Measurements from ENCODE around the gene S1PR2. TPM values are rescaled to one million over a fixed set of nuclear protein-coding genes. Genes with fewer than 3 reads are reported as not detected.

S1PR2 gene
- total and polyA plus RNA-seq, 9 donors: 3.6 to 25.9 (median 7.0) TPM

- Histone ChIP-seq H3K36me3 (no peaks in the 10 kb centered on the region), H3K4me3 (no peak overlapping the region), H3K9me3 (no peaks in the 10 kb centered on the region), H3K4me1 (ENCODE audit: insufficient read depth) (no peaks in the 10 kb centered on the region), H3K27me3 (no peaks in the 10 kb centered on the region), H3K27ac (no peak overlapping the region)
- DNase-seq: no peak
- no peak for TF ChIP-seq EP300 (IDR thresholded peaks at IDR 0.05)
- no peak for TF ChIP-seq POLR2A (IDR thresholded peaks at IDR 0.05)
- TF ChIP-seq CTCF (IDR thresholded peaks at IDR 0.05): no peak
- WGBS, 3 donors: 76 to 84% (median 78%) methylated on average over 9 of the region's 9 CpGs
- intact Hi-C loops (cut with DNase I): no loop called here
Measured at GRCh38 chr19:10173527-10173926, 57.6 kb downstream of the S1PR2 start.

Small RNA genes within 50 kb of the gene (microRNA-seq; reads per million reads assigned to microRNA genes)
- gene MIR4322: 0 reads per million in 3 donors

Small RNA genes within 50 kb of the gene (small RNA-seq; reads per million reads assigned to genes)
- not detected for gene MIR4322

Other genes starting within 250 kb of the S1PR2 start
- gene COL5A3, start 220.8 kb downstream of the S1PR2 start, total RNA-seq: 1 to 10 TPM; 1.7 to 9.0 (median 4.4) TPM
- gene COL5A3, start 220.8 kb downstream of the S1PR2 start, polyA plus RNA-seq: 1 to 10 TPM; 1.5 to 6.7 TPM
- not detected for gene RDH8, start 217.8 kb downstream of the S1PR2 start, total RNA-seq
- not detected for gene RDH8, start 217.8 kb downstream of the S1PR2 start, polyA plus RNA-seq
- gene SHFL, start 145.0 kb downstream of the S1PR2 start, total RNA-seq: 10 to 100 TPM; 34.0 to 49.5 (median 40.2) TPM
- gene SHFL, start 145.0 kb downstream of the S1PR2 start, polyA plus RNA-seq: 10 to 100 TPM; 39.0 to 42.1 TPM
- gene ANGPTL6, start 128.7 kb downstream of the S1PR2 start, total RNA-seq: under 1 TPM in 6 of 7 donors, not detected in 1; 0.15 to 0.80 (median 0.38) TPM
- gene ANGPTL6, start 128.7 kb downstream of the S1PR2 start, polyA plus RNA-seq: 1 to 10 TPM in 1 of 2 donors, under 1 TPM in 1; 0.10 to 1.4 TPM
- 10 to 100 TPM; 21.0 to 58.3 (median 44.4) TPM for gene PPAN, start 125.0 kb downstream of the S1PR2 start, total RNA-seq
- gene PPAN, start 125.0 kb downstream of the S1PR2 start, polyA plus RNA-seq: 10 to 100 TPM in 1 of 2 donors, 1 to 10 TPM in 1; 6.2 to 33.3 TPM
- 10 to 100 TPM in 5 of 7 donors, 1 to 10 TPM in 2; 5.5 to 18.5 (median 14.4) TPM for gene P2RY11, start 119.6 kb downstream of the S1PR2 start, total RNA-seq
- gene P2RY11, start 119.6 kb downstream of the S1PR2 start, polyA plus RNA-seq: 1 to 10 TPM; 2.1 to 8.7 TPM
- 100 to 1,000 TPM; 284 to 375 (median 298) TPM for gene EIF3G, start 111.4 kb downstream of the S1PR2 start, total RNA-seq
- gene EIF3G, start 111.4 kb downstream of the S1PR2 start, polyA plus RNA-seq: 100 to 1,000 TPM; 293 to 311 TPM
- 10 to 100 TPM; 28.1 to 74.2 (median 41.8) TPM for gene DNMT1, start 36.4 kb downstream of the S1PR2 start, total RNA-seq
- 10 to 100 TPM; 19.8 to 60.2 TPM for gene DNMT1, start 36.4 kb downstream of the S1PR2 start, polyA plus RNA-seq
- 10 to 100 TPM; 42.2 to 73.3 (median 58.9) TPM for gene MRPL4, start 20.9 kb upstream of the S1PR2 start, total RNA-seq
- gene MRPL4, start 20.9 kb upstream of the S1PR2 start, polyA plus RNA-seq: 10 to 100 TPM in 1 of 2 donors, 1 to 10 TPM in 1; 4.7 to 60.6 TPM
- 100 to 1,000 TPM in 1 of 7 donors, 10 to 100 TPM in 6; 12.1 to 116 (median 18.7) TPM for gene ICAM1, start 39.8 kb upstream of the S1PR2 start, total RNA-seq
- gene ICAM1, start 39.8 kb upstream of the S1PR2 start, polyA plus RNA-seq: 10 to 100 TPM; 12.3 to 20.6 TPM
- 1 to 10 TPM in 2 of 7 donors, under 1 TPM in 5; 0.26 to 3.3 (median 0.60) TPM for gene ICAM4, start 55.6 kb upstream of the S1PR2 start, total RNA-seq
- under 1 TPM; 0.17 to 0.29 TPM for gene ICAM4, start 55.6 kb upstream of the S1PR2 start, polyA plus RNA-seq
- 10 to 100 TPM in 3 of 7 donors, 1 to 10 TPM in 1, under 1 TPM in 3; 0.51 to 16.1 (median 2.5) TPM for gene ICAM5, start 58.6 kb upstream of the S1PR2 start, total RNA-seq
- gene ICAM5, start 58.6 kb upstream of the S1PR2 start, polyA plus RNA-seq: under 1 TPM in 1 of 2 donors, not detected in 1; 0.11 TPM
- gene ZGLP1, start 78.5 kb upstream of the S1PR2 start, total RNA-seq: 1 to 10 TPM; 2.6 to 5.6 (median 3.0) TPM
- 1 to 10 TPM in 1 of 2 donors, under 1 TPM in 1; 0.27 to 4.5 TPM for gene ZGLP1, start 78.5 kb upstream of the S1PR2 start, polyA plus RNA-seq
- 10 to 100 TPM; 11.1 to 23.6 (median 13.2) TPM for gene FDX2, start 84.7 kb upstream of the S1PR2 start, total RNA-seq
- gene FDX2, start 84.7 kb upstream of the S1PR2 start, polyA plus RNA-seq: 10 to 100 TPM in 1 of 2 donors, 1 to 10 TPM in 1; 2.5 to 16.8 TPM
- 10 to 100 TPM; 13.1 to 50.7 (median 41.0) TPM for gene RAVER1, start 102.2 kb upstream of the S1PR2 start, total RNA-seq
- 10 to 100 TPM in 1 of 2 donors, 1 to 10 TPM in 1; 1.3 to 18.2 TPM for gene RAVER1, start 102.2 kb upstream of the S1PR2 start, polyA plus RNA-seq
- 10 to 100 TPM in 1 of 7 donors, 1 to 10 TPM in 6; 2.2 to 10.9 (median 3.6) TPM for gene ICAM3, start 108.3 kb upstream of the S1PR2 start, total RNA-seq
- gene ICAM3, start 108.3 kb upstream of the S1PR2 start, polyA plus RNA-seq: 1 to 10 TPM; 3.9 to 4.3 TPM
- gene TYK2, start 149.2 kb upstream of the S1PR2 start, total RNA-seq: 100 to 1,000 TPM in 1 of 7 donors, 10 to 100 TPM in 6; 55.4 to 118 (median 81.6) TPM
- gene TYK2, start 149.2 kb upstream of the S1PR2 start, polyA plus RNA-seq: 10 to 100 TPM; 62.7 to 73.2 TPM
- 100 to 1,000 TPM in 5 of 7 donors, 10 to 100 TPM in 2; 81.3 to 123 (median 113) TPM for gene CDC37, start 172.2 kb upstream of the S1PR2 start, total RNA-seq
- 100 to 1,000 TPM; 117 to 180 TPM for gene CDC37, start 172.2 kb upstream of the S1PR2 start, polyA plus RNA-seq
- gene PDE4A, start 189.2 kb upstream of the S1PR2 start, total RNA-seq: 1 to 10 TPM in 6 of 7 donors, under 1 TPM in 1; 0.71 to 4.8 (median 3.0) TPM
- gene PDE4A, start 189.2 kb upstream of the S1PR2 start, polyA plus RNA-seq: 1 to 10 TPM; 2.1 to 2.6 TPM

Measured in ovary (tissue), 9 donors.